HepG2 (cell line): ENCODE data around the gene IL36B.

Experiments
- BCL6 ChIP-seq: IDR thresholded peaks from 2 replicates; pipeline ENCODE4 v1.6.1; 2016; ENCODE audit warnings: missing genetic modification reagents, missing compliant biosample characterization
- BHLHE40 ChIP-seq: IDR thresholded peaks from 2 replicates; pipeline ENCODE4 v1.6.1; 2011; ENCODE audit warnings: low read length, improper control_type of control experiment
- BRCA1 ChIP-seq: sonication (generic); formaldehyde crosslinking; IDR thresholded peaks from 2 replicates; pipeline ENCODE4 v1.4.0; 2020; ENCODE audit warnings: missing genetic modification reagents
- CTCF ChIP-seq: sonication (generic); formaldehyde crosslinking; IDR thresholded peaks from 2 replicates; pipeline ENCODE4 v1.5.0; 2020; ENCODE audit warnings: mild to moderate bottlenecking, missing genetic modification reagents, moderate library complexity
- NR3C1 ChIP-seq: sonication (generic); formaldehyde crosslinking; IDR thresholded peaks from 2 replicates; pipeline ENCODE4 v1.4.0; 2020; ENCODE audit warnings: missing genetic modification reagents
- PRPF4 ChIP-seq: fragments of 200-400 bp; formaldehyde crosslinking; IDR thresholded peaks from 2 replicates; pipeline ENCODE4 v1.6.1; 2016; ENCODE audit warnings: low read length, low read depth; ENCODE audit not compliant: poor library complexity, severe bottlenecking
- SIN3A ChIP-seq: IDR thresholded peaks from 2 replicates; pipeline ENCODE4 v1.6.1; 2011; ENCODE audit warnings: low read depth, mild to moderate bottlenecking, control low read depth, low read length, borderline replicate concordance
- ZNF619 ChIP-seq: sonication (generic); formaldehyde crosslinking; IDR thresholded peaks from 2 replicates; pipeline ENCODE4 v1.4.0; 2020; ENCODE audit warnings: mild to moderate bottlenecking, missing genetic modification reagents

GRCh38 chr2:113091231-113091896 lies 38.7 kb upstream of the IL36B start:
- no peak for TF ChIP-seq BHLHE40
- TF ChIP-seq BRCA1 (CRISPR knock-in tag): no peak
- no peak for TF ChIP-seq BCL6
- TF ChIP-seq CTCF (CRISPR knock-in tag): no peak
- no peak for TF ChIP-seq SIN3A
- no peak for TF ChIP-seq PRPF4
- no peak for TF ChIP-seq ZNF619 (CRISPR knock-in tag)
- TF ChIP-seq NR3C1 (CRISPR knock-in tag): no peak
